SK-N-SH treated with all-trans-retinoic acid at 6 μM for 48 hours (cell line): ENCODE data around the gene RDX.

Experiments used
- ATAC-seq: fragments of 200-7000 bp; cut with Tn5 transposase; 3 replicates; pipeline ENCODE4 v1.9.1; 2020; ENCODE audit warnings: mild to moderate bottlenecking, moderate library complexity
- ARNTL ChIP-seq: fragments of 450-650 bp; formaldehyde crosslinking; IDR thresholded peaks from 2 replicates; pipeline ENCODE4 v1.5.0; 2020; ENCODE audit warnings: low read depth, mild to moderate bottlenecking, moderate library complexity, borderline replicate concordance
- BACH2 ChIP-seq: fragments of 250-450 bp; sonication (Bioruptor Pico); IDR thresholded peaks from 2 replicates; pipeline ENCODE4 v1.9.0; 2021; ENCODE audit warnings: mild to moderate bottlenecking, borderline replicate concordance
- CREB5 ChIP-seq: fragments of 250-450 bp; sonication (Bioruptor Pico); IDR thresholded peaks from 2 replicates; pipeline ENCODE4 v1.5.1; 2020; ENCODE audit warnings: low read depth, mild to moderate bottlenecking, moderate library complexity
- CSDC2 ChIP-seq: fragments of 250-450 bp; sonication (Bioruptor Pico); IDR thresholded peaks from 2 replicates; pipeline ENCODE4 v1.5.0; 2020; ENCODE audit warnings: mild to moderate bottlenecking, moderate library complexity
- CSRNP3 ChIP-seq: fragments of 250-450 bp; sonication (Bioruptor Pico); IDR thresholded peaks from 2 replicates; pipeline ENCODE4 v1.5.1; 2021; ENCODE audit warnings: mild to moderate bottlenecking, moderate library complexity
- ESRRG ChIP-seq: fragments of 250-450 bp; sonication (Bioruptor Pico); IDR thresholded peaks from 2 replicates; pipeline ENCODE4 v1.6.1; 2021; ENCODE audit warnings: mild to moderate bottlenecking
- GLIS3 ChIP-seq: fragments of 250-450 bp; sonication (Bioruptor Pico); IDR thresholded peaks from 2 replicates; pipeline ENCODE4 v1.5.0; 2020; ENCODE audit warnings: mild to moderate bottlenecking, moderate library complexity
- ISL1 ChIP-seq: fragments of 250-450 bp; sonication (Bioruptor Pico); IDR thresholded peaks from 2 replicates; pipeline ENCODE4 v2.1.2; 2022; ENCODE audit warnings: mild to moderate bottlenecking, moderate library complexity
- OSR1 ChIP-seq: fragments of 250-450 bp; sonication (Bioruptor Pico); IDR thresholded peaks from 2 replicates; pipeline ENCODE4 v1.8.0; 2022; ENCODE audit warnings: moderate library complexity, mild to moderate bottlenecking, inconsistent platforms
- PATZ1 ChIP-seq: fragments of 250-450 bp; sonication (Bioruptor Pico); IDR thresholded peaks from 2 replicates; pipeline ENCODE4 v1.8.0; 2020; ENCODE audit warnings: mild to moderate bottlenecking, moderate library complexity, borderline replicate concordance
- POU6F1 ChIP-seq: fragments of 250-450 bp; sonication (Bioruptor Pico); IDR thresholded peaks from 2 replicates; pipeline ENCODE4 v1.8.0; 2021; ENCODE audit warnings: low read depth, mild to moderate bottlenecking, moderate library complexity, borderline replicate concordance
- PPARA ChIP-seq: fragments of 250-450 bp; sonication (Bioruptor Pico); IDR thresholded peaks from 2 replicates; pipeline ENCODE4 v1.5.0; 2020; ENCODE audit warnings: mild to moderate bottlenecking, borderline replicate concordance
- RARB ChIP-seq: fragments of 250-450 bp; sonication (Bioruptor Pico); IDR thresholded peaks from 2 replicates; pipeline ENCODE4 v1.8.0; 2021; ENCODE audit warnings: mild to moderate bottlenecking, moderate library complexity
- SNAI2 ChIP-seq: fragments of 250-450 bp; sonication (Bioruptor Pico); IDR thresholded peaks from 2 replicates; pipeline ENCODE4 v1.5.0; 2020; ENCODE audit warnings: mild to moderate bottlenecking, moderate library complexity
- TCF4 ChIP-seq: fragments of 250-450 bp; sonication (Bioruptor Pico); IDR thresholded peaks from 2 replicates; pipeline ENCODE4 v1.8.0; 2021; ENCODE audit warnings: mild to moderate bottlenecking, moderate library complexity, borderline replicate concordance
- TOX ChIP-seq: fragments of 250-450 bp; sonication (Bioruptor Pico); IDR thresholded peaks from 2 replicates; pipeline ENCODE4 v1.8.0; 2021; ENCODE audit warnings: mild to moderate bottlenecking, moderate library complexity, borderline replicate concordance
- TSHZ2 ChIP-seq: fragments of 250-450 bp; sonication (Bioruptor Pico); IDR thresholded peaks from 2 replicates; pipeline ENCODE4 v1.5.0; 2020; ENCODE audit warnings: mild to moderate bottlenecking, moderate library complexity
- ZFP3 ChIP-seq: fragments of 250-450 bp; sonication (Bioruptor Pico); IDR thresholded peaks from 2 replicates; pipeline ENCODE4 v1.5.0; 2020; ENCODE audit warnings: mild to moderate bottlenecking, moderate library complexity
- ZFP30 ChIP-seq: fragments of 450-650 bp; formaldehyde crosslinking; IDR thresholded peaks from 2 replicates; pipeline ENCODE4 v1.5.0; 2022; ENCODE audit warnings: mild to moderate bottlenecking, moderate library complexity
- ZNF70 ChIP-seq: fragments of 450-650 bp; formaldehyde crosslinking; IDR thresholded peaks from 2 replicates; pipeline ENCODE4 v1.5.0; 2020; ENCODE audit warnings: mild to moderate bottlenecking, moderate library complexity
- ZNF8 ChIP-seq: fragments of 450-650 bp; formaldehyde crosslinking; IDR thresholded peaks from 2 replicates; pipeline ENCODE4 v1.5.0; 2020; ENCODE audit warnings: mild to moderate bottlenecking, moderate library complexity

Gene RDX

GRCh38 chr11:110318638-110319404 is 22.4 kb upstream of the RDX start:
- no peak for TF ChIP-seq ISL1 (CRISPR knock-in tag)
- no peak for TF ChIP-seq ZFP3 (CRISPR knock-in tag)
- no peak for TF ChIP-seq TSHZ2
- no peak for TF ChIP-seq SNAI2 (CRISPR knock-in tag)
- TF ChIP-seq CSDC2 (CRISPR knock-in tag) = no peak
- no peak for TF ChIP-seq GLIS3 (CRISPR knock-in tag)
- TF ChIP-seq CSRNP3 = no peak
- no peak for TF ChIP-seq ZNF8 (CRISPR knock-in tag)
- no peak for TF ChIP-seq ESRRG (CRISPR knock-in tag)
- TF ChIP-seq RARB (CRISPR knock-in tag) = no peak
- no peak for TF ChIP-seq TOX
- TF ChIP-seq POU6F1 (CRISPR knock-in tag) = no peak
- no peak for ATAC-seq

GRCh38 chr11:110317516-110317932 is 21.1 kb upstream of the RDX start:
- peak; percentile 69; the same call in 1 of the 2 replicates for TF ChIP-seq TCF4 (CRISPR knock-in tag)
- TF ChIP-seq SNAI2 (CRISPR knock-in tag) = no peak
- peak; percentile 83 for TF ChIP-seq ISL1 (CRISPR knock-in tag)
- peak; percentile 55; the same call in 2 of the 3 replicates for ATAC-seq

- TF ChIP-seq TCF4 (CRISPR knock-in tag) (no peak), ZFP3 (CRISPR knock-in tag) (no peak), RARB (CRISPR knock-in tag) (no peak), ESRRG (CRISPR knock-in tag) (no peak), ARNTL (CRISPR knock-in tag) (no peak), BACH2 (CRISPR knock-in tag) (no peak), CSDC2 (CRISPR knock-in tag) (no peak), PPARA (CRISPR knock-in tag) (no peak), OSR1 (no peak), ZNF70 (CRISPR knock-in tag) (no peak), PATZ1 (CRISPR knock-in tag) (no peak), POU6F1 (CRISPR knock-in tag) (no peak), ISL1 (CRISPR knock-in tag) (no peak), CREB5 (CRISPR knock-in tag) (no peak), SNAI2 (CRISPR knock-in tag) (no peak), TSHZ2 (no peak), ZFP30 (no peak), ZNF8 (CRISPR knock-in tag) (no peak)
- TF ChIP-seq, all 23 proteins: peak for 0
- ATAC-seq = no peak
These were observed 18.1 kb upstream of the RDX start for GRCh38 chr11:110314366-110315095.
